GM19468 (cell line): ENCODE results near the gene SMYD5.

Experiments used
- ATAC-seq: cut with Tn5 transposase; IDR thresholded peaks from one replicate; pipeline ENCODE4 v1.9.1; 2021; ENCODE audit warnings: mild to moderate bottlenecking, moderate library complexity, moderate number of reproducible peaks; ENCODE audit not compliant: unreplicated experiment; ENCODE audit errors: extremely low read depth

SMYD5 gene

DNA sequence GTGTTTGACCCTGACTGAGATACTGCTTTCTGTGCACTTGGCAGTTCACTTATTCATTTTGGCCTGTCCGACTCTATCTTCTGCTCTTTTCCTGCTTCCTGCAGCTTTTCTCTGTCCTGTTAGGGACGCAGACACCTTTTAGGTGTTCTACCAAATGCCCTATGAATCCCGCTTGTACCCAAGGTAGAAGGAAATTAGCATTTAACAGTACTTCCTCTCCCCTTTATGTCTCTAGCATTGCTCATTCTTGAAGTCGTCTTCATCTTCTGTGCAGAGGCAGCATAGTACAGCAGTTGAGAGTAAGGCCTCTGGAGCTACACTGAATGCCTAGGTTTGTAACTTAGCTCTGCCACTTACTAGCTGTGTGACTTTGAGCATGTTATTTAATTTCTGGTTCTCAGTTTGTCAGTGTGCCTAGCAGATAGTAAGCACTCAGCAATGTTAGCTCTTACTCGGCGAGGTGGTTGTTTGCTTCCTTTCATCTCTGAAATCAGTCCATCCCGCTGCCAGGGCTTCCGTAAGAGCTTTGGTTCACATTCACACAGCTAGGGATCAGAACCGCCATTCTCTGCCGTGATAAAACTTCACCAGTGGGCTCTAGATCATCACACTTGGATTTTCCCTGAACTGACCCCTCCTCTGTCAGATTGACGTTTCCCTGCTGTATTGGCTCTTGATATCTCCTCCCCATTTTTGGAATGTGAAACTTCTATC lies 21.4 kb downstream of the SMYD5 start:
- no peak for ATAC-seq

DNA sequence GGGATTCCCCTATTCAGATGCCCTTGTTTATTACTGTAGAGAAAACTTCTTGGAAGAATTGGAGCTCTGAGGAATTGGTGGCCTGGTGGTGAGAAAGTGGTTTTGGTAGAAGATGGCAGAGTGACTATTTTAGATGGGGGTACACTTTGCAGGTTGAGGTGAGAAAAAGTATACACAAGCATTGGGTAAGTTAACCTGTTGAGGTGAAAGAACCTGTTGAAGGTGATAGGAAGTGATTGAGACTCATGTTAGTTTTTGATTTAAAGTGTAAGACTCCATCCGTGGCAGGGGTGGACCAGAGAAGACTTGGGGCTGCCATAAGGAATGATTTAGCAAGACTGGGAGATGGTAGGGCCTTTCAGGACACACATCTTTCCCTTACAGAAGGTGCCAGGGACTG lies 23.1 kb downstream of the SMYD5 start:
- no peak for ATAC-seq

DNA sequence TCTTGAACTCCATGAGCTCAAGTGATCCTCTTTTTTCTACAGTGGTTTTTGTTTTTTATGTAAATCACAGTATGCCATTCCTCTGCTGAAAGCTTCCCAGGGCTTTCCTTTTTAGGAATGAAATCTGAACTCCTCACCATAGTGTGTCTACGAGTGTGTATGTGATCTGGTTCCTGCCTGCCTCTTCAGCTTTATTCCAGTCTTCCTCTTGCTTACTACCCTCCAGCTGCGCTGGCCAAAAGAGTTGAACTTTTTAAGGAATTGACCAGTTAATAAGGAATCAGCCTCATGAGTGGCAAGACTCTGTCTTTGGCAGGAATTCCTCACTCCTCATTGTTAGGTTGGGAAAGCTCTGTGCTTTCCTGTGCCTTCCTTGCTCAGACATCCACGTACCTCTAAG lies 24.1 kb downstream of the SMYD5 start:
- no peak for ATAC-seq

DNA sequence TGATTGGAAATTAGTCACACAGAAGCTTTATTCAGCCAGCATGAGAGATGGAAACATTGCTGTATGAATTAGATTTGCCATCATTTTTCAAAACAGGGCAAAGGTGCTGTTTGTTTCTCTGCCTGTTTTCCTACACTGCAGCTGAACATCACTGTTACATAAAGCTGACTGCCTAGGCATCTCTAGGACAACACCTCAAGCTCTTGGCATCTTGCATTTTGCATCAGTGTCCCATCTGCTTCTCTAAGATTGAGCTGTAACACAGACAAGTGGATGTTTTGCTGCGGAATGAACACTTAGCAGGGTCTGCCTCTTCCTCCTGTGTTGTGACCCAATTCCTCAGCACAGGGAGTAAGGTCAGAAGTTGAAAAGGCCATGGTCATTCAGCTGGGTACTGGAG lies 24.9 kb downstream of the SMYD5 start:
- ATAC-seq = no peak

DNA sequence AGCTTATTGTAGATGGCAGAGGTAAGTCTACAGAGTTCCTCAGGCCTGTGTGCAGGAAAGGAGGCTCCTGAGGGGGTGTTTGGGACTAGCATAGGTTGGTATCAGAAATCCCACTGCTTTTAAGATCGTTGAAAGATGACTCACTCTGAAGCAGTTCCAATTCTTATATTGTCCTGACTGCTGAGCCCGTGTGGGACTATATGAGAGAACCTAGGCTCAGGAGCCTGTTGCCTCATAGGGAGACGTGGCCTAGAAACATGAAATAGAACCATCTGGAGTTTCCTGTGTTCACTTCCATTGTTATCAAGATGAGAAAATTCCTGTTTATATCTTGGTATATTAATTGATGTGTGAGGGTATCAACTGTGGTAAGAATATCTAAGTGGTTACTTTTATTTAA lies 25.7 kb downstream of the SMYD5 start:
- ATAC-seq = no peak

DNA sequence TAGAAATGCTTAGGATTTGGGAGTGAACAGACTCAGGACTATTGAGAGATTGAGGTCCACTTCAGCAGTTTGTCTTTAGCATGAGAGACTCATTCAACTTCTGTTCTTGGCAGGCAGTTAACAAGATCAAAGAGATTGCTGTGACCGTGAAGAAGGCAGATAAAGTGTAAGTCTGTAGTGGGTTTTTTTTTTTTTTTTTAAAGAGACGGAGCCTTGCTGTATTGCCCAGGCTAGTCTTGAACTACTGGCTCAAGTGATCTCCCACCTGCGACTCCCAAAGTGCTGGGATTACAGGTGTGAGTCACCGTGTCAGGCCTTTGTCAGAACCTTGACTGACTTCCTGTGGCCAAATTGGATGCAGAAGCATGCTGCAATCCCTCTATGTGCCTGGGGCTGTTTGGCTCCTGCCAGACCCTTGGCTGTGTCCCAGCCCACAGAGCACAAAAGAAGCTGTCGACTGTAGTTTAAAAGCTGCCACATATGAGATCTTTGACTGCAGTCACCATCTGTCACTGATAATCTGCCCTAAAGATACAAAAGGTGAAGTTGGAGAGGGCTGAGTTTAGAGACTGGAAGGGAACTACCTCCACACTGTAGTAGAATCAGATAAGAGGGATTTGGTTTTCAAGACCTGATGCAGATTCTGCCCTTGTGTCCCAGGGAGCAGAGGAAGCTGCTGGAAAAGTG lies 30.0 kb downstream of the SMYD5 start:
- ATAC-seq = no peak

DNA sequence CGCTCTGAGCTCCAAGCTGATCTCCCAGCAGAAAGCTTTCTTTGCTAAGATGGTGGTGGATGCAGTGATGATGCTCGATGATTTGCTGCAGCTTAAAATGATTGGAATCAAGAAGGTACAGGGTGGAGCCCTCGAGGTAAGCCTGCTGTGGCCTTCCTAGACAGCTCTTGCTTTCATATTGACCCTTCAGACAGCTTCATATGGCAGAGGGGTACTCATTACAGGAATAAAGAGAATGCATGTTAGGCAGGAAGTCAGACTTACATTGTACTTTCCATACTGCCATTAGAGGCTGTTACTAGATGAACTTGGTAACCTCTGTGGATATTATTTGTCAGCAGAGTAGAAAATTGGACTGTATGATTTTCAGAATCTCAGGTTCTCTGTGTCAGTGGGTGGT lies 30.5 kb downstream of the SMYD5 start:
- no peak for ATAC-seq

DNA sequence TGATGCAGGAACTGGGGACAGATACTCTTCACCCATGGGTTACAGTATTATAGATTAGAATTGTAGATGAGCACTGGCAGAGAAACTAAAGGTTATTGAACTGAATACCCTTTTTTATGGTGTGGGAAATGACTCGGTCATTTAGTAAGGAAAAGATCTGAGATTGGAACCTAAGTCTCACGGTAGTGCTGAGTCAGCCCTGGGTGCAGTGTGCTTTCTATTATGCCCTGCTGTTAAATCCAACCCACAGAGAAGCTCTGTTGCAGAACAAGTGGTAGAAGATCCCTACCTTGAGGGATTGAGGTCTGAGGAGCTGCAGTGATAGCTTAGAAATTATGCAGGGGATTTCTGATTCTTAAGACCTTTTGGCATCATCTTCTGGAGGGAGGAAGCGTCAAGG lies 32.8 kb downstream of the SMYD5 start:
- ATAC-seq = no peak

DNA sequence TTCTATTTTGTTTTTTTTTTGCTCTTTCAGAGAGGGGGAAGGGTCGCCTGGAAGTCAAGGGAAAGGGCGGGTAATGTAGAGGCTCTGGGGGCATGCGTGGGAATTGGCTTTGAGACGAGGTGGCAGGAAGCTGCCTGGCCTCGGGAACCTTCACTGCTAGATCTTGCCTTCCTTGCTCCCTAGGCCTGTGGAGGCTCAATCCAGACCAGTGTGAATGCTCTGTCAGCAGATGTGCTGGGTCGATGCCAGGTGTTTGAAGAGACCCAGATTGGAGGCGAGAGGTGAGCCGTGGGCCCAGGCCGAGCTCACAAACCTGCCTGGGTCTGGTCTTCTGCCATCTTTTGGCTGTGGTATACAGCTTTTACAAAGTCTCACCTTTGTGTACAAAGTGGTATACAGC lies 35.6 kb downstream of the SMYD5 start:
- ATAC-seq = no peak

DNA sequence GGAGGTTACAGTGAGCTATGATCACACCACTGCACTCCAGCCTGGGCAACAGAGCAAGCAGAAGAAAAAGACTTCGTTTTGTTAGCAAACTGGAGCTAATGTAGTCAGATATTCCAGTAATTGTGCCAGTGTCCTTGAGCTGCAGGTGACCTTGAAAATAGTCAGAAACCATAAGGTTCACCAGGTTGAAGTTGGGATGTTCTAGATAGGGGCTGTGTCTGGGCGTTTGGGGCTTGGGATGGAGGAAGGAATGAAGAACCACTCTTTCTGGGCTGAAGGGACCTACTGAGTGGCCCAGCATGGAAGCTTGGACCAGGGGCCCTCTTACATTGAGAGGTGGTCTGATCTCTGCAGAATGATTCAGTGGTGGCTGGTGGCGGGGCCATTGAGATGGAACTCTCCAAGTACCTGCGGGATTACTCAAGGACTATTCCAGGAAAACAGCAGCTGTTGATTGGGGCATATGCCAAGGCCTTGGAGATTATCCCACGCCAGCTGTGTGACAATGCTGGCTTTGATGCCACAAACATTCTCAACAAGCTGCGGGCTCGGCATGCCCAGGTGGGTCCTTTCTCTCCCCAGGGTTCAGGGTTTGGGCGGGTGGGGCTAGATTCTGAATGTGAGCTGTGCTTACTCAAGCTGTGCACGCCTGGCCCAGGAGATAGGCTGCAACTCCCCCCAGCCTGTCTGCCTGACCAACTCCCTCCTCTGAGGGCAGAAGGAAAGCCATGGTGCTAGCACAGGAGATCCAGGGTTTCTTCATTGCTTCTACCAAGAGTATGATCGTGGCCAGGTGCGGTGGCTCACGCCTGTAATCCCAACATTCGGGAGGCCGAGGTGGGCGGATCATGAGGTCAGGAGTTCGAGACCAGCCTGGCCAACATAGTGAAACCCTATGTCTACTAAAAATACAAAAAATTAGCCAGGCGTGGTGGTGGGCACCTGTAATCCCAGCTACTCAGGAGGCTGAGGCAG lies 37.1 kb downstream of the SMYD5 start:
- ATAC-seq = no peak

DNA sequence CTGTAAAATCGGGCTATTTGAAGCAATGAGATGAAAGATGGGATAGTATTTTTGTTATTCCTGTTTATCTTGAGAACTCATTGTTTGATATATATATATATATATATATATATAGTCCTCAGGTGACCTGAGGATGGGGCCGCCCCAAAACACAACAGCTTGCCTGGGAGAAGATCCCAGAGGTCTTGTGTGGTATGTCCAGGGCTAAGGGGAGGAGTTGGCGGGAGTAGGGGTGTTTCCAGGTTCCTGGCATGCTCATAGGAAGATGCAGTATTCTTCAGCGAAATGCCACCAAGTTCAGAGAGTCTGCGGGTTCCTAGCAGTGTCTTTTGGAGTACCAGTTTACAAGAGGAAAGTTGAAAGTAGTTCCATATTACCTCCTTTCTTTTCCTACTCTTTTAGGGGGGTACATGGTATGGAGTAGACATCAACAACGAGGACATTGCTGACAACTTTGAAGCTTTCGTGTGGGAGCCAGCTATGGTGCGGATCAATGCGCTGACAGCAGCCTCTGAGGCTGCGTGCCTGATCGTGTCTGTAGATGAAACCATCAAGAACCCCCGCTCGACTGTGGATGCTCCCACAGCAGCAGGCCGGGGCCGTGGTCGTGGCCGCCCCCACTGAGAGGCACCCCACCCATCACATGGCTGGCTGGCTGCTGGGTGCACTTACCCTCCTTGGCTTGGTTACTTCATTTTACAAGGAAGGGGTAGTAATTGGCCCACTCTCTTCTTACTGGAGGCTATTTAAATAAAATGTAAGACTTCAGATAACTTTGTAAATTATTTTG lies 38.4 kb downstream of the SMYD5 start:
- ATAC-seq = no peak

DNA sequence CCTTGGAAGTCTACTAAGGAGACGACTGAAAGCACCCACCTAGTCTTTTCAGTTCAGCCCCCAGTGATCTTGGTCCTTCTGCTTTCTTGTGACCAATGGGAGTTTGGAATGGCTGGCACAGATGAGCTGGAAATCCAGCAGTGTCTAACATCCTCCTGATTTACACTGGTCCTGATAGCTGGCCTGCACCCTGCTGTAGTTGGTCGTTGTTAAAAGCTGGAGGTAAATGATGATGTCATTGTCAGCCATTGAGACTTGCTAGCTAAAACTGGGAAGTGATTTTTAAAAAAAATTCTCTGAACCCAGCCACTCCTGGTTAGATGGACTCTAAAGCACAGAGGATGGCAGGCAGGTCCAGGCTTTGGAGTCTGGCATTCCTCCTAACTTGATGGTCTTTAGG lies 39.4 kb downstream of the SMYD5 start:
- ATAC-seq = no peak

DNA sequence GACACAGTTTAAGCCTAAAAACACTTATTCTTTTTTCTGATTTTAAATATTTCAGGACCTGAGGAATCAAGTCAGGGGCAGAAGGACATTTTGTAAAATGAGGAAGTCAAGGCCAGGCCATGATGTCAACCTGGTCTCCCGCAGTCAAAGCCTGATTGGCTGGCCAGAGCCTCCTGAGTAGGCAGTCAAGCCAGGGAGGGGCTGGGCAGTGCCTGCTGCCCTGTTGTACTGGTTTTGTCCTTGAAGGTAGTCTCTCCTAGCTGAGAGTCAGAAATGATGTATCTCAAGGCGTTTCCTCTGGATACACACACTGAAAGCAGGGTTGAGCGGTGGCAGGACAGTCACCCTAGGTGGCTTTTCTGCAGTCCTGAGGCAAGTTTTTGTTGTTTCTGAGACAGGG lies 39.9 kb downstream of the SMYD5 start:
- ATAC-seq = no peak

DNA sequence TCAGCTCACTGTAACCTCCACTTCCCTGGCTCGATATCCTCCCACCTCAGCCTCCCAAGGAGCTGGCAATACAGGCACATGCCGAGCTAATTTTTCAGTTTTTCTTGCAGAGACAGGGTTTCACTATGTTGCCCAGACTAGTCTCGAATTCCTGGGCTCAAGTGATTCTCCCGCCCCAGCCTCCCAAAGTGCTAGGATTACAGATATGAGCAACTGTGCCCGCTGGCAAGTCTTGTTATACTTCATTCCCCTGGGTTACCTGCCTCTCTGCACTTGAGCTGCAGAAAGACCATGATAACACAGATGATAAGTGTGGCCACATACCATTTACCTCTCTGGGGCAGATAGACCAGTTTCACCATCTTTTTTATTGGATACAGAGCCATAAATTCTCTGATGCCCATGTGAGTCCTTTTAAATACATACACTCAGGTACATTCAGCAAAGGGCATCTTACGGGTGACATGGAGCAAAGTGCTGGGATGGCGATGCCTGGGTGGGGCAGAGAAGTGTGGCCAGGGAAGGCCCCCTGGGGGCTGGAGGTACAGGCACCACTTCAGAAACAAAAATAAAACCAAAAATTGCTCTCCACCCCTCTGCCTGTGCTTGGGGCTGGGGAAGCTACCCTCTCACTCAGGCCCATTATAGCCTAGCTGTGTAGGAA lies 40.4 kb downstream of the SMYD5 start:
- no peak for ATAC-seq

DNA sequence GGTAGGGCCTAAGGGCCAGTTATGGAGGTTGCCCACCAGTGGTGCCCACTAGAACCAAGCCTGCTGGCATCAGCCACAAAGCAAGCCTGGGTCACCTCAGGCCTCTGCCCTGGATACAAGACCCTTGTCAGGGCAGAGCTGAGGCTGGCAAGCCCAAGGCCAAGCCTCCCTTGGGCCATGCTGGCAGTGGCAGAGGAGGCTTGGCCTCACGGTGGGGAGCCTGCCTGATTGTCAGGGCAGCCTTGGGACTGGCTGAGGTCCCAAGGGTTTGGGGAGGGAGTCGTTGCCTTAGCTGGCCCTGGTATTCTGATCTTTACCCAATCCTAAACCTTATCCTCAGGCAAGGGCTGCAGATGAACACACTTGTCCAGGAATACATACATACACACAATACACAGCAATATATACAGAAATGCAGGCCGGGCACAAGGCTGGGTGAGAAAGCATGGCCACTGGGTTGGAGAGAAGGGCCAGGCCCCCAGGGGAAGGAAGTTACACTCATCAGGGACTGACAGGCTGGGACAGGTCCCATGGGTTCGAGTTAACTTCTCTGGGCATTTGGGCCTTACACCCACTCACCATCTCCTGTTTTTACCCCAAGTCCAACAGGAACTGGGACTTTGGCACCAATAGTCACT lies 41.1 kb downstream of the SMYD5 start:
- ATAC-seq = no peak

DNA sequence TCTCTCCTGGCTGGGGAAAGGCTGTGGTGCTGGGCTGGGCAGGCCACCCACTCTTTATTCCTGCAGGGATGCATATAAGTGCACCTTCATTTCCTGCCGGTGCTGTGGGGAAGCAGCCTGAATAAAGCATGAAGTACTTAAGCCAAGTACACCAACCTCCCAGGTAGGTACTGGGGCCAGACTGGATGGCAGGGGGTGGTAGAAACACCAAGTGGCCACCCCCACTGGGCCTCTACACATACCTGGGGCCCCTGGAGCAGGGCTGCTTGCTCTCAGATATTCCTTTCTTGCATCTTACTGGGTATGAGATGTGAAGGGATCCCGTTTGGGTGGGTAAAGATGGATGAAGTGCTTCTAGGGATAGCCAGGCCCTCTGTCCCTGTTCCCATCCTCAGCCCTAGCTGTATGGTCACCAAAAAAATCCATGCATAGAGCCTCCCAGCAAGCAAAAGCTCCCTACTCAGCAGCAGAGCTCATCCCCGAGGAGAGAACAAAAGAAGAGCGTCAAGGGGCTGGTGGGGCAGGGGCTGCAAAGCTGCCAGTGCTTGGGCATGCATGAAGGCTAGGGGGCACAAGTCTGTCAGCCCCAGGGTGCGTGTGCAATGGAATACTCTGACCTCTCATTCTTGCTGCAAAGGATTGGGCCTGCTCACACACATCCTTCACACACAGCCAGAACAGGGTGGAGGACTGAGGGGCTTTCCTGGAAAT lies 42.0 kb downstream of the SMYD5 start:
- no peak for ATAC-seq

DNA sequence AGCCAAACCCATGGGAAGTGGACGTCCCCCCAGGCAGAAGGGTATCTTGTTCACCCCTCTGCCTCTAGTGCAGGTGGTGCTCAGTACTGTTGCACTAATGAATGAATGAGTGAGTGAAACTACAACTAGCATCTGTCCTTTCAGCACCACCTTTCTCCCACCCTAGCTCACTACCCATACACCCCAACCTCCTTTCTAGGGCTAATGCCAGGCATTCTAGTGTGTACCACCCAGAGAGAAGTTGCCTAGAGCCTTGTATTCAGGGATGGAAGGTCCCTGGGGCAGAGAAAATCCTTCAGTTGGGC lies 42.5 kb downstream of the SMYD5 start:
- ATAC-seq = no peak

DNA sequence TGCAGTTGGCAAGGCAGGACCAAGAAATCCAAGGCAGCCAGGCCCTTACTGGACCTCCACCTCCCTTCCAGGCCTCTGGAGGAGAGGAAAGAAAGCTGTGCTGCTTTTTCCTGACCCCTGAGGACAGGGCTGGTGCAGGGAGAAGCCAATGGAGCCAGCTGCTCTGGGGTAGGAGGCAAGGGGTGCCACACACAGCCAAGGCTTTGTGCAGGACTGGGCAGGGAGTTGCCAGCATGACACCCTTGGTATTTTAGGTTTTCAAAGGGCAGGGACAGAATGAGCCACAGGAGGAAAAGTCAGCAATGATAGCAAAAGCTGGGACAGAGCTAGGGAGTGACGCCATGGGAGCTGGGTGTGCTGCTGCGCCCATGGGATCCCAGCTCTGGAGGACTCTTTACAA lies 43.0 kb downstream of the SMYD5 start:
- ATAC-seq = no peak
